Measurements from ENCODE around the gene AP2A2. TPM values are rescaled to one million over a fixed set of nuclear protein-coding genes. Genes with fewer than 3 reads are reported as not detected.
A peak's percentile ranks its signal among the peaks of the same experiment; 100 is the strongest.
"Not testable (repeated sequence)": the region's sequence is repeated elsewhere in the genome, so short reads cannot be mapped to it uniquely, and the experiment has no call there.

The AP2A2 gene
- total RNA-seq, 4 donors from 2014 or later, result 49.5 to 82.6 (median 72.2) TPM

DNA sequence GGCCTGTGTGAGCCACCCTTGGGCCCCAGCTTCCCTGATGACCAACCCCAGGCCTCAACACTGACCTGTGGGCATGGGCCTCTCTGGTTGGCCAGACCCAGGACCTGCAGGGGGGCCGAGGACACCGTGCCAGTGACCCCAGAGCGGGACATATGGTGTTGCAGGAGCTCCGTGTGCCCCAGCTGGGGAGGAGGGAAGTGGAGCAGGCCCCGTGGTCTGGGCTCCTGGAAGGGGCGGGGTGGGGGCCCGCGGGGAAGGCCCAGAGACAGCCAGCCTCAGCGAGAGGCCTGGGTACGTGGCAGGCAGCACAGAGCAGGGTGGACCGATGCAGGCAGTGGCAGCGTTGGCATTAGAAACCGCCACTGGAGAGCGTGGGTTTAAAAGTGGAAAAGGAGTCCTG, 88.6 kb downstream of the AP2A2 start:
- Histone ChIP-seq H3K4me3 (no peak overlapping the region), H3K9me3 (no peaks in the 10 kb centered on the region), H3K4me1 (no peaks in the 10 kb centered on the region), H3K27me3 (no peaks in the 10 kb centered on the region), H3K27ac (replicated peaks in 1 of 4) (no peak overlapping the region), H3K36me3 (peaks cover 31 to 59% (median 46%) of the 10 kb centered on the region in 4 donors)
- WGBS, result 82% methylated on average over 14 of the region's 14 CpGs
- DNase-seq (ENCODE audit: extremely low spot score), result no peak
- TF ChIP-seq POLR2A (IDR thresholded peaks at IDR 0.05; ENCODE audit: low read depth) (no peak), POLR2AphosphoS5 (IDR thresholded peaks at IDR 0.05) (no peak), EP300 (IDR thresholded peaks at IDR 0.05) (no peak)
- TF ChIP-seq, protein P1, sequence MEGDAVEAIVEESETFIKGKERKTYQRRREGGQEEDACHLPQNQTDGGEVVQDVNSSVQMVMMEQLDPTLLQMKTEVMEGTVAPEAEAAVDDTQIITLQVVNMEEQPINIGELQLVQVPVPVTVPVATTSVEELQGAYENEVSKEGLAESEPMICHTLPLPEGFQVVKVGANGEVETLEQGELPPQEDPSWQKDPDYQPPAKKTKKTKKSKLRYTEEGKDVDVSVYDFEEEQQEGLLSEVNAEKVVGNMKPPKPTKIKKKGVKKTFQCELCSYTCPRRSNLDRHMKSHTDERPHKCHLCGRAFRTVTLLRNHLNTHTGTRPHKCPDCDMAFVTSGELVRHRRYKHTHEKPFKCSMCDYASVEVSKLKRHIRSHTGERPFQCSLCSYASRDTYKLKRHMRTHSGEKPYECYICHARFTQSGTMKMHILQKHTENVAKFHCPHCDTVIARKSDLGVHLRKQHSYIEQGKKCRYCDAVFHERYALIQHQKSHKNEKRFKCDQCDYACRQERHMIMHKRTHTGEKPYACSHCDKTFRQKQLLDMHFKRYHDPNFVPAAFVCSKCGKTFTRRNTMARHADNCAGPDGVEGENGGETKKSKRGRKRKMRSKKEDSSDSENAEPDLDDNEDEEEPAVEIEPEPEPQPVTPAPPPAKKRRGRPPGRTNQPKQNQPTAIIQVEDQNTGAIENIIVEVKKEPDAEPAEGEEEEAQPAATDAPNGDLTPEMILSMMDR (IDR thresholded peaks at IDR 0.05), result no peak
- intact Hi-C loops (cut with DNase I), result no loop called here

DNA sequence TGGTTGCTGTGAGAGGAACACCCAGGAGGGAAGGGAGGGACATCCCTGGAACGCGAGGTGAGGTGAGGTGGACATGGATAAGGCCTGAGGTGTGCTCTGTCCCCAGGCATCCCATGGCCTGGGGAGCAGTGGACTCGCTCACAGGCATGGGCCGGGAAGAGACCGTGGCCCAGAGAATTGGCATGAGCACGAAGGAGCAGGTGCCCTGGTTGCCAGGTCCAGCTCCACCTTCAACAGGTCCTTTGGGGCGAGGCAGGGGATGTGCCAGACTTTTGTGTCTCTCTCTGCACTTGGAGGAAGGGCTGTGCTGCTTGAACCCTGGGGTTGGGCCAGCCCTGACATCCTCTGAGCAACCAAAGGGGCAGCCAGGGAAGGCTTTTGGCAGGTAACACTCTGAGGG, 89.4 kb downstream of the AP2A2 start:
- TF ChIP-seq POLR2A (IDR thresholded peaks at IDR 0.05; ENCODE audit: low read depth) (no peak), EP300 (IDR thresholded peaks at IDR 0.05) (no peak), POLR2AphosphoS5 (IDR thresholded peaks at IDR 0.05) (no peak)
- TF ChIP-seq, protein P1 (IDR thresholded peaks at IDR 0.05), result no peak
- no peaks in the 10 kb centered on the region for H3K4me1 ChIP-seq
- 93% methylated on average over 6 of the region's 7 CpGs for WGBS
- no peak overlapping the region for H3K4me3 ChIP-seq
- intact Hi-C loops (cut with DNase I), result no loop called here
- peaks cover 24 to 52% (median 38%) of the 10 kb centered on the region in 4 donors for H3K36me3 ChIP-seq
- H3K27me3 ChIP-seq, result no peaks in the 10 kb centered on the region
- DNase-seq (ENCODE audit: extremely low spot score), result no peak
- no peaks in the 10 kb centered on the region for H3K9me3 ChIP-seq
- no peak overlapping the region for H3K27ac ChIP-seq (replicated peaks in 1 of 4)

DNA sequence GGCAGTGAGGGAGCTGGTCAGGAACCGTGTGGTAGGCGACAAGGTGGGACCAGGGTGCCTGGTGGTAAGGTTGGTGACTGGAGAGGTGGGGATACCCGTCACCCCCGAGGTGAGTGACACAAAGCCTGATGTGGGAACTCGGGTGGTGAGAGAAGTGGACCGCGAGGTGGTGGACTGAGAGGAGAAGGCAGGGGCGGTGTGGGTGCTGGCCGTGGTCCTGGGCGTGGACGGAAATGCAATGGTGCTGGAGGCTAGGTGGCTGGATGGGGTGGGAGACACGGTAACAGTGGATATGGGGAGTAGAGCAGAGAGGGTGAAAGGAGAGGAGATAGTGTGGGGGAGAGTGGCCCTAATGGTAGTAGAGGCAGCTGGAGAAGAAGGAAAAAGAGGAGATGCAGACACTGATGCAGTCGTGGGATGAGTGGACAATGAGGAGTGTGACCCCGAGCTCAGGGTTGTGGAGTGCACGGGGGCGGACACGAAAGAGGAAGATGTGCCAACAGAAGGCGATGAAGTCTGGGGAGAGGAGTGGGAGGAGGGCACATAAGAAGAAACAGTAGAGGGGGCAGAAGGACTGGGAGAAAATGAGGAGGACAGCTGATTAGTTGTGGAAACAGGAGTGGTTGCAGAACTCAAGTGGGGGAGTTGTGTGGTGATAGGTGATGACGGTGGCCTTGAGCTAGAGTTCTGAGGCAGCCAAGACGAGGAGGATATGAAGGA, 90.3 kb downstream of the AP2A2 start:
- intact Hi-C loops (cut with DNase I), result no loop called here
- H3K4me3 ChIP-seq, result no peak overlapping the region
- no peak overlapping the region for H3K27ac ChIP-seq (replicated peaks in 1 of 4)
- H3K27me3 ChIP-seq, result no peaks in the 10 kb centered on the region
- no peak for DNase-seq (ENCODE audit: extremely low spot score)
- H3K4me1 ChIP-seq, result no peaks in the 10 kb centered on the region
- TF ChIP-seq EP300 (IDR thresholded peaks at IDR 0.05) (no peak), POLR2A (IDR thresholded peaks at IDR 0.05; ENCODE audit: low read depth) (no peak), POLR2AphosphoS5 (IDR thresholded peaks at IDR 0.05) (no peak)
- TF ChIP-seq, protein P1 (IDR thresholded peaks at IDR 0.05), result no peak
- WGBS, result 95% methylated on average over 20 of the region's 20 CpGs
- no peaks in the 10 kb centered on the region for H3K9me3 ChIP-seq
- H3K36me3 ChIP-seq, result peaks cover 14 to 42% (median 29%) of the 10 kb centered on the region in 4 donors

DNA sequence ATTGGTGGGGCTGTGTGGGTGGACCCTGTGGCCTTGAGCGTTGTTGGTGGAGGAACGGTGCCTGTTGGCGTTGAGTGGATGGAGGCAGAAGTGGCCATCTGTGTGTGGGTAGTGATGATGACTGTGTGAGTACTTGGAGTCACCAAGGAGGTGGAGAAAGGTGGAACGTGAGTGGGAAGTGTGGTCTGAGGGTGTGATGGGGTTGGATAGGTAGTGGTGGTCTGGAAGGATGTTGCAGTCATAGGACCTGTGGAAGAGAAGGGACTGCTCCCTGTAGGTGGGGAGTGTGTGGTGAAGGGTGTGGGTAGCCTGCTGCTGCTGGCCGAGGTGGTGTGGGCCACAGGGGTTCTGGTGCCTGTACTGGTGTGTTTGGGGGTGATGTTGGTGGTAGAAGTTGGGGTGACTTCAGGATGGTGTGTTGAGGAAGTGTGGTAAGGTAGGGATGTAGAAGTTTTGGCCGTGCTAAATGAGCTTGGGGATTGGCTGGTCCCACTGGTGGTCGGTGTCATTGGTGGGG, 91.0 kb downstream of the AP2A2 start:
- H3K36me3 ChIP-seq, result peaks cover 8 to 36% (median 22%) of the 10 kb centered on the region in 4 donors
- H3K4me3 ChIP-seq; intact Hi-C loops (cut with DNase I); H3K27ac ChIP-seq (replicated peaks in 1 of 4); H3K27me3 ChIP-seq; H3K9me3 ChIP-seq; H3K4me1 ChIP-seq: not testable (repeated sequence)
- peak; percentile 93 for DNase-seq (ENCODE audit: extremely low spot score)
- WGBS, result 64% methylated on average over 7 of the region's 7 CpGs

DNA sequence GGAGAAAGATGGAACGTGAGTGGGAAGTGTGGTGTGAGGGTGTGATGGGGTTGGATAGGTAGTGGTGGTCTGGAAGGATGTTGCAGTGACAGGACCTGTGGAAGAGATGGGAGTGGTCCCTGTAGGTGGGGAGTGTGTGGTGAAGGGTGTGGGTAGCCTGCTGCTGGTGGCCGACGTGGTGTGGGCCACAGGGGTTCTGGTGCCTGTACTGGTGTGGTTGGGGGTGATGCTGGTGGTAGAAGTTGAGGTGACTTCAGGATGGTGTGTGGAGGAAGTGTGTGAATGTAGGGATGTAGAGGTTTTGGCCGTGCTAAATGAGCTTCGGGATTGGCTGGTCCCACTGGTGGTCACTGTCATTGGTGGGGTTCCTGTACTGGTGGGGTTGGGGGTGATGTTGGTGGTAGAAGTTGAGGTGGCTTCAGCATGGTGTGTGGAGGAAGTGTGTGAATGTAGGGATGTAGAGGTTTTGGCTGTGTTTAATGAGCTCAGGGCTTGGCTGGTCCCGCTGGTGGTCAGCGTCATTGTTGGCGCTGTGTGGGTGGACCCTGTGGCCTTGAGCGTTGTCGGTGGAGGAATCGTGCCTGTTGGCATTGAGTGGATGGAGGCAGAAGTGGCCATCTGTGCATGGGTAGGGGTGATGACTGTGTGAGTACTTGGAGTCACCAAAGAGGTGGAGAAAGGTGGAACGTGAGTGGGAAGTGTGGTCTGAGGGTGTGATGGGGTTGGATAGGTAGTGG, 91.8 kb downstream of the AP2A2 start:
- peaks cover 0 to 28% (median 14%) of the 10 kb centered on the region in 4 donors for H3K36me3 ChIP-seq
- H3K27ac ChIP-seq (replicated peaks in 1 of 4), result no peak overlapping the region
- no peaks in the 10 kb centered on the region for H3K4me1 ChIP-seq
- no peak overlapping the region for H3K4me3 ChIP-seq
- WGBS, result 81% methylated on average over 12 of the region's 12 CpGs
- no peaks in the 10 kb centered on the region for H3K27me3 ChIP-seq
- no peaks in the 10 kb centered on the region for H3K9me3 ChIP-seq
- intact Hi-C loops (cut with DNase I), result no loop called here
- DNase-seq (ENCODE audit: extremely low spot score), result peak; percentile 96
- TF ChIP-seq POLR2AphosphoS5 (IDR thresholded peaks at IDR 0.05) (no peak), POLR2A (IDR thresholded peaks at IDR 0.05; ENCODE audit: low read depth) (no peak), EP300 (IDR thresholded peaks at IDR 0.05) (no peak)
- TF ChIP-seq, protein P1 (IDR thresholded peaks at IDR 0.05), result no peak
